ENCODE results near the gene TMEM52. TPM values are rescaled to one million over a fixed set of nuclear protein-coding genes. Genes with fewer than 3 reads are reported as not detected.

Gene TMEM52
- total and polyA plus RNA-seq, 2 donors (not counting 3 experiments of a cell fraction or from before 2014, with no cell fraction given), result 1.6 to 1.7 TPM

- Histone ChIP-seq H3K4me1 (ENCODE audit: control insufficient read depth, extremely low read depth, insufficient read depth, low read length) (peaks cover 5% of the 10 kb centered on the region), H3K9me3 (replicated peaks; ENCODE audit: control insufficient read depth, insufficient read depth, low read length) (no peaks in the 10 kb centered on the region), H4K20me1 (replicated peaks; ENCODE audit: control insufficient read depth, extremely low read depth, insufficient read depth, low read length) (no peaks in the 10 kb centered on the region), H3K9me1 (replicated peaks; ENCODE audit: control insufficient read depth, extremely low read depth, insufficient read depth, low read length) (no peaks in the 10 kb centered on the region), H3K27ac (ENCODE audit: insufficient read depth, low read depth, low read length) (no peak overlapping the region), H3K4me2 (ENCODE audit: insufficient read depth, low read length) (no peak overlapping the region), H2AFZ (ENCODE audit: low read depth, low read length) (no peak overlapping the region), H3K9ac (replicated peaks; ENCODE audit: extremely low read depth, insufficient read depth, low read length) (no peak overlapping the region), H3K36me3 (ENCODE audit: control insufficient read depth in 2 of 2, extremely low read depth in 1 of 2, insufficient read depth in 2 of 2, low read length in 2 of 2) (no peaks in the 10 kb centered on the region), H3K27me3 (ENCODE audit: control insufficient read depth in 2 of 2, insufficient read depth in 2 of 2, low read length in 2 of 2) (no peaks in the 10 kb centered on the region), H3K79me2 (ENCODE audit: control insufficient read depth, insufficient read depth, low read length) (no peaks in the 10 kb centered on the region), H3K4me3 (replicated peaks in 1 of 3; ENCODE audit: insufficient read depth in 1 of 3, low read depth in 1 of 3, low read length in 3 of 3) (no peak overlapping the region)
- no peak for TF ChIP-seq POLR2A (IDR thresholded peaks at IDR 0.05; ENCODE audit: low read depth, low read length)
- no peak for TF ChIP-seq GATA2 (IDR thresholded peaks at IDR 0.05; ENCODE audit: insufficient read depth, insufficient read length, low read depth, low read length)
- no TSS peak for BruUV-seq (replicated peaks)
- dilution Hi-C loops (cut with MboI; ENCODE audit: extremely low pct_ligation_motif_present, low sequenced_read_pairs), result no loop called here
- FAIRE-seq (no peak), DNase-seq (ENCODE audit: low read depth, low spot score) (no peak)
- POLR2A ChIA-PET, result no interaction called here
- CTCF ChIA-PET, result no interaction called here
- intact Hi-C loops (cut with micrococcal nuclease), result no loop called here
These were observed 4.1 kb upstream of the TMEM52 start for GRCh38 chr1:1922956-1923833.

DNA sequence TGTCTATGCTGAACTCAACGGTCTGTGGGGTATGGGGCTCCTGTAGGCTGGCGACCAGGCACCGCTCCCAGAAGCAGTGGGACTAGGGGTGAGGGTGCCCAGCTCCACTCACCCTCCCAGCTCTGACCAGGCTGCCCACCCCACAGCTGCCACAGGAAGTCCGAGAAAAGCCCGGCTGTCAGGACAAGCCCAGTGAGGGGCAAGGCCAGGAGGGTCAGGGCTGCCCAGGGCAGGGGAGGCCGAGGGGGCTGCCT is 3.5 kb upstream of the TMEM52 start:
- no peaks in the 10 kb centered on the region for H4K20me1 ChIP-seq (replicated peaks; ENCODE audit: control insufficient read depth, extremely low read depth, insufficient read depth, low read length)
- no peaks in the 10 kb centered on the region for H3K9me3 ChIP-seq (replicated peaks; ENCODE audit: control insufficient read depth, insufficient read depth, low read length)
- no peak overlapping the region for H2AFZ ChIP-seq (ENCODE audit: low read depth, low read length)
- no peak for FAIRE-seq
- DNase-seq (ENCODE audit: low read depth, low spot score), result no peak
- no peak overlapping the region for H3K4me2 ChIP-seq (ENCODE audit: insufficient read depth, low read length)
- H3K79me2 ChIP-seq (ENCODE audit: control insufficient read depth, insufficient read depth, low read length), result no peaks in the 10 kb centered on the region
- ChIA-PET POLR2A (no interaction called here), CTCF (no interaction called here)
- intact Hi-C loops (cut with micrococcal nuclease), result no loop called here
- H3K27me3 ChIP-seq (ENCODE audit: control insufficient read depth in 2 of 2, insufficient read depth in 2 of 2, low read length in 2 of 2), result no peaks in the 10 kb centered on the region
- H3K4me1 ChIP-seq (ENCODE audit: control insufficient read depth, extremely low read depth, insufficient read depth, low read length), result peaks cover 5% of the 10 kb centered on the region
- H3K27ac ChIP-seq (ENCODE audit: insufficient read depth, low read depth, low read length), result no peak overlapping the region
- no peak overlapping the region for H3K4me3 ChIP-seq (replicated peaks in 1 of 3; ENCODE audit: insufficient read depth in 1 of 3, low read depth in 1 of 3, low read length in 3 of 3)
- dilution Hi-C loops (cut with MboI; ENCODE audit: extremely low pct_ligation_motif_present, low sequenced_read_pairs), result no loop called here
- TF ChIP-seq JUN (IDR thresholded peaks at IDR 0.05; ENCODE audit: borderline replicate concordance, insufficient read depth, insufficient read length, low read depth) (no peak), EZH2 (IDR thresholded peaks at IDR 0.05; ENCODE audit: borderline replicate concordance, low read depth, low read length, severe bottlenecking) (no peak), MAX (IDR thresholded peaks at IDR 0.05; ENCODE audit: insufficient read depth, insufficient read length) (no peak), POLR2A (IDR thresholded peaks at IDR 0.05; ENCODE audit: low read depth, low read length) (no peak), MYC (IDR thresholded peaks at IDR 0.05; ENCODE audit: low read depth, low read length) (no peak), GATA2 (IDR thresholded peaks at IDR 0.05; ENCODE audit: insufficient read depth, insufficient read length, low read depth, low read length) (no peak), POLR2AphosphoS5 (IDR thresholded peaks at IDR 0.05; ENCODE audit: insufficient read depth, low read depth, low read length) (no peak), FOS (IDR thresholded peaks at IDR 0.05; ENCODE audit: borderline replicate concordance, insufficient read depth, low read length) (no peak)
- TF ChIP-seq, protein P1, sequence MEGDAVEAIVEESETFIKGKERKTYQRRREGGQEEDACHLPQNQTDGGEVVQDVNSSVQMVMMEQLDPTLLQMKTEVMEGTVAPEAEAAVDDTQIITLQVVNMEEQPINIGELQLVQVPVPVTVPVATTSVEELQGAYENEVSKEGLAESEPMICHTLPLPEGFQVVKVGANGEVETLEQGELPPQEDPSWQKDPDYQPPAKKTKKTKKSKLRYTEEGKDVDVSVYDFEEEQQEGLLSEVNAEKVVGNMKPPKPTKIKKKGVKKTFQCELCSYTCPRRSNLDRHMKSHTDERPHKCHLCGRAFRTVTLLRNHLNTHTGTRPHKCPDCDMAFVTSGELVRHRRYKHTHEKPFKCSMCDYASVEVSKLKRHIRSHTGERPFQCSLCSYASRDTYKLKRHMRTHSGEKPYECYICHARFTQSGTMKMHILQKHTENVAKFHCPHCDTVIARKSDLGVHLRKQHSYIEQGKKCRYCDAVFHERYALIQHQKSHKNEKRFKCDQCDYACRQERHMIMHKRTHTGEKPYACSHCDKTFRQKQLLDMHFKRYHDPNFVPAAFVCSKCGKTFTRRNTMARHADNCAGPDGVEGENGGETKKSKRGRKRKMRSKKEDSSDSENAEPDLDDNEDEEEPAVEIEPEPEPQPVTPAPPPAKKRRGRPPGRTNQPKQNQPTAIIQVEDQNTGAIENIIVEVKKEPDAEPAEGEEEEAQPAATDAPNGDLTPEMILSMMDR (IDR thresholded peaks at IDR 0.05; ENCODE audit: extremely low read depth in 1 of 2, insufficient read depth in 1 of 2, low read depth in 1 of 2, low read length in 2 of 2), result no peak
- no peaks in the 10 kb centered on the region for H3K9me1 ChIP-seq (replicated peaks; ENCODE audit: control insufficient read depth, extremely low read depth, insufficient read depth, low read length)
- no peaks in the 10 kb centered on the region for H3K36me3 ChIP-seq (ENCODE audit: control insufficient read depth in 2 of 2, extremely low read depth in 1 of 2, insufficient read depth in 2 of 2, low read length in 2 of 2)
- no peak overlapping the region for H3K9ac ChIP-seq (replicated peaks; ENCODE audit: extremely low read depth, insufficient read depth, low read length)
- no TSS peak for BruUV-seq (replicated peaks)
